Body of pancreas (tissue), 4 donors: ENCODE results near the gene ZFHX3.

ENCODE experiments used
- POLR2A ChIP-seq, 3 donors: fragments of 450-650 bp; IDR thresholded peaks; one replicate each; pipeline ENCODE4 v1.6.1; 2016; ENCODE audit warnings: antibody characterized with exemption in 3 of 3, mild to moderate bottlenecking in 2 of 3
- TF ChIP-seq, protein P1 (sequence below), 7 experiments: fragments of 450-650 bp in 4 of 7; fragments of 200-600 bp in 3 of 7; sonication (generic) in 3 of 7; IDR thresholded peaks; one replicate each; pipeline ENCODE4 v1.5.1; 2016 to 2019; ENCODE audit warnings: antibody characterized with exemption in 7 of 7

DNA sequence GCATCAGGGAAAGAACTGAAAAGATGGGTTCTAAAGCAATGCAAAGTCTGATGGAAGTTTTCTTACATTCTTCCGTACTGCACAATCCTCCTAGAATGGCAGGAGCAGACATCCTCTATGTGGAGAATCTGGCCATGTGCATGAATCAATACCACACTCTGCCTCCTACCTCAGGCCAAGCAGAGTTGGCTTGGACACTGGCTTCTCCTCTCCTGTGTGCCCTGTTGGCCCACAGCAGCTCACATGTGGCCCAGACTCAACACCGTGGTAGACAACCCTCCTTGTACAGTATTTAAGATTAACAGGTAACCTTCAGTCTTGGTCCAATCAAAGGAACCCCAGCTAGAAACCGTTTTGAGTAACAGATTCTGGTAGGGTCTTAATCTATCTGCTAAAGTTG is 101.9 kb downstream of the ZFHX3 start:
- TF ChIP-seq, protein P1, sequence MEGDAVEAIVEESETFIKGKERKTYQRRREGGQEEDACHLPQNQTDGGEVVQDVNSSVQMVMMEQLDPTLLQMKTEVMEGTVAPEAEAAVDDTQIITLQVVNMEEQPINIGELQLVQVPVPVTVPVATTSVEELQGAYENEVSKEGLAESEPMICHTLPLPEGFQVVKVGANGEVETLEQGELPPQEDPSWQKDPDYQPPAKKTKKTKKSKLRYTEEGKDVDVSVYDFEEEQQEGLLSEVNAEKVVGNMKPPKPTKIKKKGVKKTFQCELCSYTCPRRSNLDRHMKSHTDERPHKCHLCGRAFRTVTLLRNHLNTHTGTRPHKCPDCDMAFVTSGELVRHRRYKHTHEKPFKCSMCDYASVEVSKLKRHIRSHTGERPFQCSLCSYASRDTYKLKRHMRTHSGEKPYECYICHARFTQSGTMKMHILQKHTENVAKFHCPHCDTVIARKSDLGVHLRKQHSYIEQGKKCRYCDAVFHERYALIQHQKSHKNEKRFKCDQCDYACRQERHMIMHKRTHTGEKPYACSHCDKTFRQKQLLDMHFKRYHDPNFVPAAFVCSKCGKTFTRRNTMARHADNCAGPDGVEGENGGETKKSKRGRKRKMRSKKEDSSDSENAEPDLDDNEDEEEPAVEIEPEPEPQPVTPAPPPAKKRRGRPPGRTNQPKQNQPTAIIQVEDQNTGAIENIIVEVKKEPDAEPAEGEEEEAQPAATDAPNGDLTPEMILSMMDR (IDR thresholded peaks at IDR 0.05) = no peak
- no peak for TF ChIP-seq POLR2A (IDR thresholded peaks at IDR 0.05)
